GM19238 (cell line): ENCODE measurements around the gene MRAP.

Experiments
- DNase-seq: peaks from one replicate; pipeline ENCODE4 v3.0.0; 2011; ENCODE audit warnings: low spot score; ENCODE audit not compliant: insufficient read length

Gene MRAP

GRCh38 chr21:32347977-32348376 lies 49.3 kb downstream of the MRAP start:
- DNase-seq, result no peak

GRCh38 chr21:32348604-32349332 lies 50.1 kb downstream of the MRAP start:
- DNase-seq, result no peak

GRCh38 chr21:32349333-32349944 lies 50.8 kb downstream of the MRAP start:
- no peak for DNase-seq

GRCh38 chr21:32350211-32350980 lies 51.7 kb downstream of the MRAP start:
- DNase-seq, result no peak

- DNase-seq, result no peak
These were observed 52.3 kb downstream of the MRAP start for GRCh38 chr21:32350981-32351380.

GRCh38 chr21:32351428-32351827 lies 52.8 kb downstream of the MRAP start:
- no peak for DNase-seq

- DNase-seq, result no peak
These were observed 53.9 kb downstream of the MRAP start for GRCh38 chr21:32352526-32352925.

GRCh38 chr21:32353002-32353711 lies 54.5 kb downstream of the MRAP start:
- DNase-seq, result no peak

- no peak for DNase-seq
These were observed 58.3 kb downstream of the MRAP start for GRCh38 chr21:32356874-32357395.

GRCh38 chr21:32359719-32360260 lies 61.1 kb downstream of the MRAP start:
- DNase-seq, result no peak

- DNase-seq, result no peak
These were observed 61.8 kb downstream of the MRAP start for GRCh38 chr21:32360401-32360975.
